Coronary artery (tissue), 2 donors: Measurements from ENCODE around the gene CLEC16A.

Experiments used
- DNase-seq: peaks from one replicate; pipeline ENCODE4 v3.0.0-alpha.2; 2017; ENCODE audit warnings: low spot score
- H3K27ac ChIP-seq, 2 donors: fragments of 200-600 bp; sonication (generic); one replicate each; pipeline ENCODE4 v1.5.1; 2016 to 2019
- H3K4me3 ChIP-seq: fragments of 200-600 bp; sonication (generic); 2 replicates; pipeline ENCODE4 v1.5.1; 2016; ENCODE audit warnings: mild to moderate bottlenecking, moderate library complexity
- CTCF ChIP-seq: fragments of 200-600 bp; sonication (generic); IDR thresholded peaks from one replicate; pipeline ENCODE4 v1.5.1; 2019; ENCODE audit warnings: antibody characterized with exemption

The CLEC16A gene

DNA sequence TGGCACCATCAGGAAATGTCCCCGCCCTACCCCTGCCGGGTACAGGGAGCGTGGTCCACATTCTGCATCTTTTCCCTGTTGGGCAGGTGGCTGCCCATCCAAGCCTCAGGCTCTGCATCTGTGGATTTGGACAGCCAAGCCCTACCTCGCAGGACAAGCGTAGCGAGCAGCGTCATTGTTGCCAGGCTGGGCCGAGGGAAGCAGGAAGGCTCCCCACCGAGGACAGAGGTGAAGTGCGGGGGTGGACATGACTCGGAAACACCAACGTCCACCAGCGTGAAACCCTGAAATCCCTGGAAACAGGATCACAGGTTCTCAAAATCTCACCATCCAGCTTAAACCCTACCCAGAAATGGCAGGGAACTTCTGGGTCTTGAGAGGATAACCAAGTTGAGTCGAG is 238.0 kb downstream of the CLEC16A start:
- Histone ChIP-seq H3K4me3 (no peak overlapping the region), H3K27ac (no peak overlapping the region)
- no peak for TF ChIP-seq CTCF
- no peak for DNase-seq

DNA sequence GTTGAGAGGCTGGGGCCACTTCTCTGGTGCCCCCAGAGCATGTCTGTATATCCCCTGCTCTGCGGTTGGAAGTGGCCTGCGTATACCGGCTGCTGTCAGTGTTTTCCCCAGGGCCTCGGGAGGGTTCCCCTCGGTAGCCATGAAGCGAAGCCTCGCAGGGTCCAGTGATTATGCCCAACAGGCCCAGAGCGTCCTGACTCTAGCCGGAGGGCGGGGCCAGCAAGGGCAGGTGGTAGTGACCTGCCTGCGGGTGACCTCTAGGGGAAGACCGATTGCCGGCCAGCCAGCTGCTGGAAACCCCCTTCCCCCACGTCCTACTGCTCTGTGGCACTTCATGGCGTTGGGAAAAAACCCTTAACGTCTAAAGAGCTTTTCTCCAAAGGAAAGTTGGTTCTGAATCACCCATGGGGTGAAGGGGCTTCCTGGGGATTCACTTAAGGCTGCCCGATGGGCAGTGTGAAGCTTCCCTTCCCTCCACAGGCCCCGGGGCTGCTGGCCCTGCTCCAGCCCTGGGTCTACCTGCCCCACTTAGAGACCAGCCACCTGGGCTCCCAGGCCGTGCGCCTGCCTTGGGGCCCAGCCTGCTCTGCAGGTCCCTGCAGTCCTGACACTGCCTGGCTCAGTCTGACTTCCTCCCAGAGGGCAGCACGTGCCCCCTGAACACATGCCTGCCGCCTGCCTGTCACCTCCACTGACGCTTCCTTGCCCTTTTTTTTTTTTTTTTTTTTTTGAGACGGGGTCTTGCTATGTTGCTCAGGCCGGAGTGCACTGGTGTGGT is 238.9 kb downstream of the CLEC16A start:
- Histone ChIP-seq H3K27ac (no peak overlapping the region), H3K4me3 (no peak overlapping the region)
- no peak for DNase-seq
- no peak for TF ChIP-seq CTCF

- Histone ChIP-seq H3K4me3 (no peak overlapping the region), H3K27ac (no peak overlapping the region)
- no peak for DNase-seq
- no peak for TF ChIP-seq CTCF
Observed at GRCh38 chr16:11183951-11184350, 239.6 kb downstream of the CLEC16A start.

- no peak for DNase-seq
- no peak overlapping the region for H3K4me3 ChIP-seq
- no peak for TF ChIP-seq CTCF
- no peak overlapping the region for H3K27ac ChIP-seq
Observed at GRCh38 chr16:11187522-11188023, 243.2 kb downstream of the CLEC16A start.

DNA sequence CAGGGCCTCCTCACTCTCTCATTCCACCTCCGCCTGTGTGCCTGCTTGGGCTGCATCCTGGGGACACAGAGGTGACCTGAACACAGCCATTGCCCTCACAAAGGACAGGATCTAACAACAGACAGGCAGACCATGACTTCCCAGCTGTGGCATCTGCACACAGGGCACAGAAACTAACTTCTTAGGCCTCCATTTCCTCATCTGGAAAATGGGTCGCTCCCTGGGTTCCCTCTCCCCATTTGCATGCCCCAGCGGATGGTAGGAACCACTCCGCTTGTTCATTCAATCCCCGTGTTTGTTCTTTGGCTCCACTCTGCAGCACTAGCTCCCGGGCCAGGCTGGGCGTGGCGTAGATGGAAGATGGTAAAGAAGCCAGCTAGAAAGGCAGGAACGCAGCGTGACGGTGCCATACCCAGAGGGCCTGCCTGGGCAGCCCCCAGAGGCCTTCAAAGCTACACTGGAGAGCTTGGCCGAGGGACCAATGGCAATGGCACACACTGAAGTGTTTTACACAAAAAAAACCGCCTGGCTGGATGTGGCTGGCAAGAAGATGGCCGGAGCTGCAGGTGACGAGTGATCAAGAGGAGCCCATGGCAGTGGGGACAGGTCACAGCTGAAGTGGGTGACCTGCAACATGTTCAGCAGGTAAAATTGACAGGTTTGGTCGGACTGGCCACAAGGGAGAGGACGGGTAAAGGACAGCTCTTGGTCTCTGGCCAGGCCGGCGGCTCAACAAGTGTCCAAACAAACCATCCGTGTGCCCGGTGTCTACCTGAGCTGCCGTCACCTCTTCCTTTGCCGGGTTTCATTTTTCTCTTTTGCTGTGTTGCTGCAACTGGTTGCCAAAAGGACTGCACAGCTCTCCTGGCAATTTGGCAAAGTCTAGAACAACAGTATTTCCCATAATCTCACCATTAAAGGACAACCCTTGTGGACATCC is 244.7 kb downstream of the CLEC16A start:
- Histone ChIP-seq H3K4me3 (no peak overlapping the region), H3K27ac (no peak overlapping the region)
- no peak for DNase-seq
- no peak for TF ChIP-seq CTCF

DNA sequence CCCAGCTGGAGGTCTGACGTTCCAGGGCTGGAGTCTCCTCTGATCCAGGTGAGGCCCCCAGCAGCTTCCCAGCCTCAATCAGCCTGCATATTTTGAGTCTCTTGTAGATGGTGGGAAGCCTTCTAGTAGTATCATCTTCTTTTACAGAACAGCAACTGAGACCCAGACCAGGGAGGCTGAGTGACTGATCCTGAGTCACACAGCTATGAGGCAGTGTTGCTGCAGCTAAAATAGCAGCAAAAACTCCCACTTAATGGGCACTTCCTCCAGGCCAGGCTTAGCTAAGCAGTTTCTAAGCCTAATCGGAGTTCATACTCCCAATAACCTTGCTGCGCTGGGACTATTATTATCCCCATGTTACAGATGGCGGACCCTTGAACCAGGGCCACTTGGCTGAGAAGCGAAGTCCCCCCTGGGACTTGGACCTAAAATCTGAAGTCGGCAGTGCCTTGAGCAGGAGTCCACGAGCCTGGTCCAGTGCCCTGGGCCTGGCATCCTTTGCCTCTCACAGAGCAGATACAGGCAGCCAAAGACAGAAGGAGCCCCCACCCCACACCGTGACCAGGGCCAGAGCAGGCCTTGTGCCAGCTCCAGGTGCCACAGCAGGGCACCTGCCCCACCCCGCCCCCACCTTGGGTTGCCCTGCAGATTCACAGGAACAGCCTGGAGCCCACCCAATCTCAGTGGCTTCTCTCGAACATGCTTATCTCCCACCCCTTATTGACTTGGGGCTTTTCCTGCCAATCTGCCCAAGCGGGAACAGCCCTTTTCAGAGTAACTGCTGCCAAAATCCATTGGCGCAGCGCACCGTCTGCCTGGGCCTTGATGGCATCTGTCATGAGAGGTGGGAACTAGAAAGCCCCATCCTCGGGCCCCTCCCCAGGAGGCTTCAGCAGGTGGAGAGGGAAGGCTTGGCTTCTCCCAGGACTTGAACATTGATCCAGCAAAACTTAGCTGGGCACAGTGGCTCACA is 246.5 kb downstream of the CLEC16A start:
- Histone ChIP-seq H3K4me3 (no peak overlapping the region), H3K27ac (no peak overlapping the region)
- no peak for DNase-seq
- TF ChIP-seq CTCF: no peak
